Tibial artery (tissue), 4 donors: ENCODE results near the gene RXRB.

Experiments used
- DNase-seq, 2 donors: peaks; one replicate each; pipeline ENCODE4 v3.0.0-alpha.2; 2019
- H3K27ac ChIP-seq, 2 donors: fragments of 200-600 bp; sonication (generic) in 1 of 2; 1 replicate in 1 of 2; 2 replicates in 1 of 2; pipeline ENCODE4 v1.5.1; 2018 to 2019; ENCODE audit warnings: mild to moderate bottlenecking in 1 of 2
- H3K27me3 ChIP-seq, 2 donors: fragments of 200-600 bp; sonication (generic) in 1 of 2; one replicate each; pipeline versions ENCODE4 v1.5.1 to v1.6.0; 2016 to 2019
- H3K36me3 ChIP-seq, 3 donors: fragments of 200-600 bp; sonication (generic) in 2 of 3; one replicate each; pipeline ENCODE4 v1.5.1; 2016 to 2019; ENCODE audit warnings: mild to moderate bottlenecking in 2 of 3
- H3K4me1 ChIP-seq, 4 donors: fragments of 200-600 bp; sonication (generic) in 2 of 4; 1 replicate in 3 of 4; 2 replicates in 1 of 4; pipeline ENCODE4 v1.5.1; 2016 to 2019
- H3K4me3 ChIP-seq, 2 donors: fragments of 200-600 bp; sonication (generic) in 1 of 2; 1 replicate in 1 of 2; 2 replicates in 1 of 2; pipeline ENCODE4 v1.5.1; 2018 to 2019; ENCODE audit warnings: mild to moderate bottlenecking in 2 of 2
- H3K9me3 ChIP-seq, 3 donors: fragments of 200-600 bp; sonication (generic) in 1 of 3; one replicate each; pipeline ENCODE4 v1.5.1; 2016 to 2019
- intact Hi-C: fragments of 100-400 bp; cut with DNase I; formaldehyde crosslinking; loops from one replicate; pipeline ENCODE4 v1.15.0; 2023; ENCODE audit warnings: low total_unique reads
- TF ChIP-seq, protein P1 (sequence below), 2 experiments: fragments of 200-600 bp in 1 of 2; fragments of 450-650 bp in 1 of 2; IDR thresholded peaks; one replicate each; pipeline ENCODE4 v1.5.1; 2017 to 2019; ENCODE audit warnings: antibody characterized with exemption in 2 of 2, mild to moderate bottlenecking in 1 of 2, moderate library complexity in 1 of 2

Gene RXRB

DNA sequence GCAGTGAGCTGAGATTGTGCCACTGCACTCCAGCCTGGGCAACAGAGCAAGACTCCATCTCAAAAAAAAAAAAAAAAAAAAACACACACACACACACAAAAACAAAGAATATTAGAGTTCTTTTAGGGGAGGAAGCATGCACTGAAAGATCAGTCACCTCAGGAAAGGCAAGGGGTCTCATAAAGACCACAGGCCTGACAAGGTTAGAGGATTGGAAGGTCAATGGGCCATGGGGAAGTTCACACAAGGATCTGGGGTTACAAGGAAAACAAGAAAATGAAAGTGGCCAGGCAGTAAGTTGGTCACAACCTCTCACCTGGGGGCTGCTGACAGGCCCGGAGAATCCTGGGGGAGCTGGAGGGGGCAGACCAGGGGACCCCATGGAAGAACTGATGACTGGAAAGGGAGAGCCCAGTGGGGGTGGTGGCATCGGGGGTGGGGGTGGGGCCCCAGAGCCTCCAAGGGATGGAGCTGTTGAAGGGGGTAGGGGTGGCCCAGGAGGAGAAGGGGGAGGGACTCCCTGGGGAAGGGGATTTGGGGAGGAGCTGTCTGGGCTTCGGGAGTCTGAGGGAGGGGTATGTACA is 1.5 kb downstream of the RXRB start:
- Histone ChIP-seq H3K9me3 (no peaks in the 10 kb centered on the region), H3K36me3 (peaks cover 32 to 61% (median 49%) of the 10 kb centered on the region in 3 donors)

DNA sequence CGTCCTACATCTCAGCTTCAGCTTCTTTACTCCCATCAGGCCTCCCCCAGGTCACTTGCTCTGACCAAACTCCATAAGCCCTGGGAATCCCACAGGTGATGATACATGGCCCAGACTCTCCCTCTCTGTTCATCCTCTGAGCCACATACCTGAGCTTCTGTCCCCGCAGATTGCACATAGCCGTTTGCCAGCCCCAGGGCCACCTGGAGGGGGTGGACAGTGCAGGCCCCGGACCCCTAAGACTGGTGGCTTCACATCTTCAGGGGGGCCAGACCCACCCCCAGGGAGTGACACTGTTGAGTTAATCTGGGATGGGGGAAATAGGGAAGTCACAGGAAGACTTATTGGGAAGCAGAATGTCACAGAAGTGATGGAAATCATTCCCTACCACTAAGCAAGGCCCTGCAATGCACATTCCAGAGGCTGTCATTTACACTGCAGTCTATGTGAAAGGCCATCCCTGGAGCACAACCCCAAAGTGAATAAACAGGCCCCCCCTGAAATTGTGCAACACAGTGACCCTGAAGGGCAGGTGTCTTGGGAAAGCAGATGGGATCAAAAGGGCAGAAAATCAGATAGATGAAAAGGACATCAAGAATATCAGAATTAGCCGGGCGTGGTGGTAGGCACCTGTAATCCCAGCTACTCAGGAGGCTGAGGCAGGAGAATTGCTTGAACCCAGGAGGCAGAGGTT is 2.2 kb downstream of the RXRB start:
- Histone ChIP-seq H3K4me1 (peaks cover 0 to 54% (median 43%) of the 10 kb centered on the region in 4 donors), H3K36me3 (peaks cover 29 to 55% (median 44%) of the 10 kb centered on the region in 3 donors), H3K9me3 (no peaks in the 10 kb centered on the region), H3K27ac (no peak overlapping the region), H3K4me3 (no peak overlapping the region), H3K27me3 (no peaks in the 10 kb centered on the region)
- intact Hi-C loops: loop anchor here (5.0 kb wide), 1 partner anchor 36 kb away; no protein-coding TSS in a partner anchor
- no peak for DNase-seq
- TF ChIP-seq, protein P1, sequence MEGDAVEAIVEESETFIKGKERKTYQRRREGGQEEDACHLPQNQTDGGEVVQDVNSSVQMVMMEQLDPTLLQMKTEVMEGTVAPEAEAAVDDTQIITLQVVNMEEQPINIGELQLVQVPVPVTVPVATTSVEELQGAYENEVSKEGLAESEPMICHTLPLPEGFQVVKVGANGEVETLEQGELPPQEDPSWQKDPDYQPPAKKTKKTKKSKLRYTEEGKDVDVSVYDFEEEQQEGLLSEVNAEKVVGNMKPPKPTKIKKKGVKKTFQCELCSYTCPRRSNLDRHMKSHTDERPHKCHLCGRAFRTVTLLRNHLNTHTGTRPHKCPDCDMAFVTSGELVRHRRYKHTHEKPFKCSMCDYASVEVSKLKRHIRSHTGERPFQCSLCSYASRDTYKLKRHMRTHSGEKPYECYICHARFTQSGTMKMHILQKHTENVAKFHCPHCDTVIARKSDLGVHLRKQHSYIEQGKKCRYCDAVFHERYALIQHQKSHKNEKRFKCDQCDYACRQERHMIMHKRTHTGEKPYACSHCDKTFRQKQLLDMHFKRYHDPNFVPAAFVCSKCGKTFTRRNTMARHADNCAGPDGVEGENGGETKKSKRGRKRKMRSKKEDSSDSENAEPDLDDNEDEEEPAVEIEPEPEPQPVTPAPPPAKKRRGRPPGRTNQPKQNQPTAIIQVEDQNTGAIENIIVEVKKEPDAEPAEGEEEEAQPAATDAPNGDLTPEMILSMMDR (IDR thresholded peaks at IDR 0.05): no peak

More for the DNA sequence above, 1.5 kb downstream of the RXRB start:
- DNase-seq: no peak
- H3K4me1 ChIP-seq: peaks cover 0 to 56% (median 43%) of the 10 kb centered on the region in 4 donors
- H3K27ac ChIP-seq: peak overlapping the region; percentile 93 to 94
- peak overlapping the region; percentile 80 to 95 for H3K4me3 ChIP-seq
- intact Hi-C loops: loop anchor here (5.0 kb wide), 1 partner anchor 37 kb away; no protein-coding TSS in a partner anchor
- TF ChIP-seq, protein P1 (IDR thresholded peaks at IDR 0.05): no peak
- no peaks in the 10 kb centered on the region for H3K27me3 ChIP-seq

- Histone ChIP-seq H3K9me3 (no peaks in the 10 kb centered on the region), H3K36me3 (peaks cover 21 to 47% (median 36%) of the 10 kb centered on the region in 3 donors), H3K4me1 (peaks cover 0 to 53% (median 49%) of the 10 kb centered on the region in 4 donors), H3K27ac (peak overlapping the region in 1 of 2 donors; percentile 6), H3K4me3 (no peak overlapping the region), H3K27me3 (no peaks in the 10 kb centered on the region)
- DNase-seq: no peak
- TF ChIP-seq, protein P1 (IDR thresholded peaks at IDR 0.05): peak; percentile 43 to 59
- intact Hi-C loops: loop anchor here (5.0 kb wide), 1 partner anchor 35 kb away; no protein-coding TSS in a partner anchor
Measured at GRCh38 chr6:33197431-33198048, 2.9 kb downstream of the RXRB start.

GRCh38 chr6:33195304-33196165 is 4.9 kb downstream of the RXRB start:
- no peak for DNase-seq
- Histone ChIP-seq H3K4me1 (peaks cover 0 to 51% (median 40%) of the 10 kb centered on the region in 4 donors), H3K27me3 (peaks cover 0 to 17% of the 10 kb centered on the region in 2 donors), H3K27ac (no peak overlapping the region), H3K4me3 (no peak overlapping the region), H3K36me3 (peaks cover 15 to 43% (median 28%) of the 10 kb centered on the region in 3 donors), H3K9me3 (no peaks in the 10 kb centered on the region)
- intact Hi-C loops: loop anchor here (5.0 kb wide), 1 partner anchor 33 kb away; no protein-coding TSS in a partner anchor
- TF ChIP-seq, protein P1 (IDR thresholded peaks at IDR 0.05): no peak

DNA sequence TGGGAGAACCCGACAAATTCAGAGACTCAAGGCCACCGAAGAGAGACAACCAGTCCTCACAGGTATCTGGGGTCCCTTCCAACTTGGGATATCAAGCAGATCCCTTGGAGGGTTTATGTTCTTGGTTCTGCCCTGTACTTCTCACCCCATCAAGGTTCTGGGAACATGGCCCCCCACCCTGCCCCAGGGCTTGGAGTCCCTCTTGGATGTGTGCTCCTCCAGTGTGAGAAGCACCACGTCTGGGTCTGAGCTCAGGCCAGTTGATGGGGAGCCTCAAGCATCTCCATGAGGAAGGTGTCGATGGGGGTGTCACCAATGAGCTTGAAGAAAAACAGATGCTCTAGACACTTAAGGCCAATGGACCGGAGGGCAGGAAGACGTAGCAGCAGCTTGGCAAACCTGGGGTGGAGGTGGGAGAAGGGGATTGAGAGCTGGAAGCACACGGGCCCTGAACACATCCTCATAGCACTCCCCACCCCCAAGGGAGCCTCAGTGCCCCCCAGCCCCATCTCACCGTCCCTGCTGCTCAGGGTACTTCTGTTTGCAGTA is 6.0 kb downstream of the RXRB start:
- H3K27me3 ChIP-seq: peaks cover 0 to 25% of the 10 kb centered on the region in 2 donors
- no peak for DNase-seq
- intact Hi-C loops: no loop called here
- no peaks in the 10 kb centered on the region for H3K9me3 ChIP-seq
- peaks cover 0 to 48% (median 38%) of the 10 kb centered on the region in 4 donors for H3K4me1 ChIP-seq
- no peak overlapping the region for H3K27ac ChIP-seq
- no peak overlapping the region for H3K4me3 ChIP-seq
- peaks cover 15 to 43% (median 28%) of the 10 kb centered on the region in 3 donors for H3K36me3 ChIP-seq
- TF ChIP-seq, protein P1 (IDR thresholded peaks at IDR 0.05): no peak
